MCF 10A (cell line): Measurements from ENCODE around the gene UBP1. TPM values are rescaled to one million over a fixed set of nuclear protein-coding genes. Genes with fewer than 3 reads are reported as not detected.
"Not testable (repeated sequence)": the region's sequence is repeated elsewhere in the genome, so short reads cannot be mapped to it uniquely, and the experiment has no call there.

Experiments
- BruUV-seq: library from RNA; stranded (reverse); fragments of 400-500 nt; replicated peaks from 2 replicates; lab custom pipeline; 2021; lab: Mats Ljungman, UMichigan
- CTCF ChIA-PET: fragments of 300-600 bp; sonication (Branson Sonifier 250); formaldehyde crosslinking; extraction: SDS; loops from one replicate; lab custom pipeline; 2021; ENCODE audit warnings: antibody characterized with exemption, inconsistent platforms; lab: Yijun Ruan, JAX
- POLR2A ChIA-PET: fragments of 300-600, 350-650 bp; sonication (Branson Sonifier 250); formaldehyde crosslinking; extraction: SDS; loops from one replicate; lab custom pipeline; 2020; ENCODE audit warnings: antibody characterized with exemption, inconsistent platforms; lab: Yijun Ruan, JAX
- DNase-seq: peaks from one replicate; pipeline ENCODE4 v3.0.0-alpha.2; 2018; ENCODE audit not compliant: unreplicated experiment
- H3K27ac Mint-ChIP-seq: one replicate; pipeline ENCODE4 v1.8.0; 2022; ENCODE audit warnings: mild to moderate bottlenecking, low read depth, mixed read lengths; ENCODE audit not compliant: unreplicated experiment
- H3K27me3 Mint-ChIP-seq: one replicate; pipeline ENCODE4 v1.8.0; 2022; ENCODE audit warnings: mixed read lengths; ENCODE audit not compliant: insufficient read depth, unreplicated experiment
- H3K36me3 Mint-ChIP-seq: one replicate; pipeline ENCODE4 v1.8.0; 2022; ENCODE audit warnings: mild to moderate bottlenecking, moderate library complexity, mixed read lengths; ENCODE audit not compliant: insufficient read depth, unreplicated experiment
- H3K4me1 Mint-ChIP-seq: one replicate; pipeline ENCODE4 v1.8.0; 2022; ENCODE audit warnings: mixed read lengths; ENCODE audit not compliant: insufficient read depth, unreplicated experiment
- H3K4me3 Mint-ChIP-seq: one replicate; pipeline ENCODE4 v1.8.0; 2022; ENCODE audit warnings: mild to moderate bottlenecking, moderate library complexity, mixed read lengths; ENCODE audit not compliant: unreplicated experiment
- H3K9me3 Mint-ChIP-seq: one replicate; pipeline ENCODE4 v1.8.0; 2022; ENCODE audit warnings: mixed read lengths; ENCODE audit not compliant: unreplicated experiment
- intact Hi-C: fragments of 100-400 bp; cut with micrococcal nuclease; formaldehyde crosslinking; loops from 2 replicates; pipeline ENCODE4 v1.14.1; 2022
- total RNA-seq: library from RNA; stranded (reverse); gene quantifications from 2 replicates; pipeline ENCODE4 v1.2.3, GENCODE V29; 2022
- TF ChIP-seq, protein P1 (sequence below): fragments of 200-600 bp; IDR thresholded peaks from one replicate; pipeline ENCODE4 v1.8.0; 2022; ENCODE audit warnings: antibody characterized with exemption, mild to moderate bottlenecking; ENCODE audit not compliant: unreplicated experiment

The UBP1 gene
- total RNA-seq, 1 experiment from 2014 or later, result 72.6 TPM

- ChIA-PET CTCF (no interaction called here), POLR2A (interaction anchor here (0.6 kb wide), 1 partner anchor 19 kb away, joined by 3 read pairs; no protein-coding TSS in a partner anchor)
- H3K4me1 Mint-ChIP-seq, result no peaks in the 10 kb centered on the region
- peaks cover 5% of the 10 kb centered on the region for H3K36me3 Mint-ChIP-seq
- TF ChIP-seq, protein P1, sequence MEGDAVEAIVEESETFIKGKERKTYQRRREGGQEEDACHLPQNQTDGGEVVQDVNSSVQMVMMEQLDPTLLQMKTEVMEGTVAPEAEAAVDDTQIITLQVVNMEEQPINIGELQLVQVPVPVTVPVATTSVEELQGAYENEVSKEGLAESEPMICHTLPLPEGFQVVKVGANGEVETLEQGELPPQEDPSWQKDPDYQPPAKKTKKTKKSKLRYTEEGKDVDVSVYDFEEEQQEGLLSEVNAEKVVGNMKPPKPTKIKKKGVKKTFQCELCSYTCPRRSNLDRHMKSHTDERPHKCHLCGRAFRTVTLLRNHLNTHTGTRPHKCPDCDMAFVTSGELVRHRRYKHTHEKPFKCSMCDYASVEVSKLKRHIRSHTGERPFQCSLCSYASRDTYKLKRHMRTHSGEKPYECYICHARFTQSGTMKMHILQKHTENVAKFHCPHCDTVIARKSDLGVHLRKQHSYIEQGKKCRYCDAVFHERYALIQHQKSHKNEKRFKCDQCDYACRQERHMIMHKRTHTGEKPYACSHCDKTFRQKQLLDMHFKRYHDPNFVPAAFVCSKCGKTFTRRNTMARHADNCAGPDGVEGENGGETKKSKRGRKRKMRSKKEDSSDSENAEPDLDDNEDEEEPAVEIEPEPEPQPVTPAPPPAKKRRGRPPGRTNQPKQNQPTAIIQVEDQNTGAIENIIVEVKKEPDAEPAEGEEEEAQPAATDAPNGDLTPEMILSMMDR, result no peak
- no TSS peak for BruUV-seq
- no peak overlapping the region for H3K4me3 Mint-ChIP-seq
- intact Hi-C loops, result no loop called here
- H3K9me3 Mint-ChIP-seq, result peaks cover 8% of the 10 kb centered on the region
- no peak overlapping the region for H3K27ac Mint-ChIP-seq
- DNase-seq, result no peak
- H3K27me3 Mint-ChIP-seq, result no peaks in the 10 kb centered on the region
Measured at GRCh38 chr3:33461097-33461496, 20.9 kb upstream of the UBP1 start.

- H3K27me3 Mint-ChIP-seq, H3K36me3 Mint-ChIP-seq, CTCF ChIA-PET, POLR2A ChIA-PET, H3K27ac Mint-ChIP-seq, DNase-seq, H3K4me1 Mint-ChIP-seq, H3K9me3 Mint-ChIP-seq, H3K4me3 Mint-ChIP-seq, intact Hi-C loops, BruUV-seq: not testable (repeated sequence)
Measured at GRCh38 chr3:33459577-33459976, 19.4 kb upstream of the UBP1 start.

DNA sequence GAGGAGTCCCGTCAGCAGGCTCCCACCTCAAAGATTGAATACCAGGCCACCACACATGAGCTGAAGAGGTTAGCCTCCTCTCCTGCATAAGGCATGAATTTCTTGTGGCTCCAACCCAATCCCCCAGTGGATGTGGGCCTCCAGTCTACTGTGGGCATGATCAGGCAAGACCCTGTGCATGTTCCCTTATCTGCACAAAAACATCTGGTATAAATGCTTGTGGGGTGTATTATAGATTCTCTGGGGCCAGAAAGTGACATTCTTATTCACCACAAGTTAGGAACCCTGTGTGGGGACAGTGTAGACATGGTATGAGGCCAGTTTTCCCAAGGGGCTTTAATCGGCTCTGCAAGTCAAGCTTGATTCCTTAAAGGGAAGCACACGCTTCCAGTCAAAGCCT lies 18.2 kb upstream of the UBP1 start:
- CTCF ChIA-PET, result no interaction called here
- H3K9me3 Mint-ChIP-seq, result peaks cover 8% of the 10 kb centered on the region
- BruUV-seq, result no TSS peak

DNA sequence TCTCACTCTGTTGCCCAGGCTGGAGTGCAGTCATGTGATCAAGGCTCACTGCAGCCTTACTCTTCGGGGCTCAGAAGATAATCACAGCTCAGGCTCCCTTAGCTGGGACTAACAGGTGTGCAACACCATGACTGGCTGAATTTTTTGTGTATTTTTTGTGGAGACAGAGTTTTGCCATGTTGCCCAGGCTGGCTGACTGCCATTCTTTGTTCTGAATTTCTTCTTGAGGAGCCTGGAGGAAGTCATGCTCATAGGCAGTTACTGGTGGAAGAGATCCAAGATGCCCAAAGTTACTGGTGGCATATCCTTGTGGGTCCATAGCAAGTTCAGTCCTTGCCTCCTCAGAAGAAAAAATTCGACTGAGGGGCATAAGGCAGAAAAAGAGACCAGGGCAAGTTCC lies 16.6 kb upstream of the UBP1 start:
- ChIA-PET CTCF (no interaction called here), POLR2A (interaction anchor here (2.7 kb wide), 1 partner anchor 15 kb away, joined by 8 read pairs; the partner anchor contains the start of gene UBP1)
- H3K4me1 Mint-ChIP-seq, result no peaks in the 10 kb centered on the region
- DNase-seq, result no peak
- H3K27ac Mint-ChIP-seq, result no peak overlapping the region
- TF ChIP-seq, protein P1, result no peak
- BruUV-seq, result no TSS peak
- no peak overlapping the region for H3K4me3 Mint-ChIP-seq
- peaks cover 9% of the 10 kb centered on the region for H3K36me3 Mint-ChIP-seq
- H3K9me3 Mint-ChIP-seq, result peaks cover 8% of the 10 kb centered on the region
- intact Hi-C loops, result no loop called here
- no peaks in the 10 kb centered on the region for H3K27me3 Mint-ChIP-seq

More for the DNA sequence above, 18.2 kb upstream of the UBP1 start:
- peaks cover 9% of the 10 kb centered on the region for H3K36me3 Mint-ChIP-seq
- no peak overlapping the region for H3K27ac Mint-ChIP-seq
- no peaks in the 10 kb centered on the region for H3K4me1 Mint-ChIP-seq
- intact Hi-C loops, result no loop called here
- POLR2A ChIA-PET, result interaction anchor here (1.2 to 2.7 kb wide), 2 partner anchors 17 to 31 kb away, joined by 4 to 8 read pairs; partner anchors contain the start of gene UBP1
- no peak overlapping the region for H3K4me3 Mint-ChIP-seq
- TF ChIP-seq, protein P1, result no peak
- no peaks in the 10 kb centered on the region for H3K27me3 Mint-ChIP-seq
- no peak for DNase-seq
